NB4 (cell line): ENCODE results near the gene UBE2J2.

ENCODE experiments used
- POLR2A ChIP-seq: IDR thresholded peaks from 2 replicates; pipeline ENCODE4 v1.6.1; 2011; ENCODE audit warnings: mild to moderate bottlenecking; ENCODE audit not compliant: insufficient read length; ENCODE audit errors: extremely low read depth
- TF ChIP-seq, protein P1 (sequence below): IDR thresholded peaks from one replicate; pipeline ENCODE4 v1.5.1; 2012; ENCODE audit warnings: low read depth, low read length
- TF ChIP-seq, protein P2 (sequence below): IDR thresholded peaks from 2 replicates; pipeline ENCODE4 v1.6.1; 2011; ENCODE audit warnings: low read depth, low read length

- TF ChIP-seq, protein P1, sequence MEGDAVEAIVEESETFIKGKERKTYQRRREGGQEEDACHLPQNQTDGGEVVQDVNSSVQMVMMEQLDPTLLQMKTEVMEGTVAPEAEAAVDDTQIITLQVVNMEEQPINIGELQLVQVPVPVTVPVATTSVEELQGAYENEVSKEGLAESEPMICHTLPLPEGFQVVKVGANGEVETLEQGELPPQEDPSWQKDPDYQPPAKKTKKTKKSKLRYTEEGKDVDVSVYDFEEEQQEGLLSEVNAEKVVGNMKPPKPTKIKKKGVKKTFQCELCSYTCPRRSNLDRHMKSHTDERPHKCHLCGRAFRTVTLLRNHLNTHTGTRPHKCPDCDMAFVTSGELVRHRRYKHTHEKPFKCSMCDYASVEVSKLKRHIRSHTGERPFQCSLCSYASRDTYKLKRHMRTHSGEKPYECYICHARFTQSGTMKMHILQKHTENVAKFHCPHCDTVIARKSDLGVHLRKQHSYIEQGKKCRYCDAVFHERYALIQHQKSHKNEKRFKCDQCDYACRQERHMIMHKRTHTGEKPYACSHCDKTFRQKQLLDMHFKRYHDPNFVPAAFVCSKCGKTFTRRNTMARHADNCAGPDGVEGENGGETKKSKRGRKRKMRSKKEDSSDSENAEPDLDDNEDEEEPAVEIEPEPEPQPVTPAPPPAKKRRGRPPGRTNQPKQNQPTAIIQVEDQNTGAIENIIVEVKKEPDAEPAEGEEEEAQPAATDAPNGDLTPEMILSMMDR = no peak
- TF ChIP-seq, protein P2, sequence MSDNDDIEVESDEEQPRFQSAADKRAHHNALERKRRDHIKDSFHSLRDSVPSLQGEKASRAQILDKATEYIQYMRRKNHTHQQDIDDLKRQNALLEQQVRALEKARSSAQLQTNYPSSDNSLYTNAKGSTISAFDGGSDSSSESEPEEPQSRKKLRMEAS = no peak
- TF ChIP-seq POLR2A = no peak
Observed at GRCh38 chr1:1275836-1276235, 2.2 kb upstream of the UBE2J2 start.
